Esophagus muscularis mucosa (tissue), 3 donors: ENCODE measurements around the gene GSG1L2.

Experiments
- POLR2A ChIP-seq: fragments of 450-650 bp; IDR thresholded peaks from one replicate; pipeline ENCODE4 v1.6.1; 2017; ENCODE audit warnings: antibody characterized with exemption, moderate library complexity, mild to moderate bottlenecking, low read depth
- TF ChIP-seq, protein P1 (sequence below), 3 experiments: fragments of 200-600 bp in 2 of 3; fragments of 450-650 bp in 1 of 3; sonication (generic) in 2 of 3; IDR thresholded peaks; one replicate each; pipeline ENCODE4 v1.5.1; 2017 to 2019; ENCODE audit warnings: antibody characterized with exemption in 3 of 3, mild to moderate bottlenecking in 2 of 3, moderate library complexity in 1 of 3

- TF ChIP-seq, protein P1, sequence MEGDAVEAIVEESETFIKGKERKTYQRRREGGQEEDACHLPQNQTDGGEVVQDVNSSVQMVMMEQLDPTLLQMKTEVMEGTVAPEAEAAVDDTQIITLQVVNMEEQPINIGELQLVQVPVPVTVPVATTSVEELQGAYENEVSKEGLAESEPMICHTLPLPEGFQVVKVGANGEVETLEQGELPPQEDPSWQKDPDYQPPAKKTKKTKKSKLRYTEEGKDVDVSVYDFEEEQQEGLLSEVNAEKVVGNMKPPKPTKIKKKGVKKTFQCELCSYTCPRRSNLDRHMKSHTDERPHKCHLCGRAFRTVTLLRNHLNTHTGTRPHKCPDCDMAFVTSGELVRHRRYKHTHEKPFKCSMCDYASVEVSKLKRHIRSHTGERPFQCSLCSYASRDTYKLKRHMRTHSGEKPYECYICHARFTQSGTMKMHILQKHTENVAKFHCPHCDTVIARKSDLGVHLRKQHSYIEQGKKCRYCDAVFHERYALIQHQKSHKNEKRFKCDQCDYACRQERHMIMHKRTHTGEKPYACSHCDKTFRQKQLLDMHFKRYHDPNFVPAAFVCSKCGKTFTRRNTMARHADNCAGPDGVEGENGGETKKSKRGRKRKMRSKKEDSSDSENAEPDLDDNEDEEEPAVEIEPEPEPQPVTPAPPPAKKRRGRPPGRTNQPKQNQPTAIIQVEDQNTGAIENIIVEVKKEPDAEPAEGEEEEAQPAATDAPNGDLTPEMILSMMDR (IDR thresholded peaks at IDR 0.05) = no peak
- TF ChIP-seq POLR2A = no peak
Observed at GRCh38 chr17:9780552-9780951, 41.3 kb downstream of the GSG1L2 start.
